ENCODE measurements around the gene HIF1A.
"Not testable (repeated sequence)": the region's sequence is repeated elsewhere in the genome, so short reads cannot be mapped to it uniquely, and the experiment has no call there.

The HIF1A gene

DNA sequence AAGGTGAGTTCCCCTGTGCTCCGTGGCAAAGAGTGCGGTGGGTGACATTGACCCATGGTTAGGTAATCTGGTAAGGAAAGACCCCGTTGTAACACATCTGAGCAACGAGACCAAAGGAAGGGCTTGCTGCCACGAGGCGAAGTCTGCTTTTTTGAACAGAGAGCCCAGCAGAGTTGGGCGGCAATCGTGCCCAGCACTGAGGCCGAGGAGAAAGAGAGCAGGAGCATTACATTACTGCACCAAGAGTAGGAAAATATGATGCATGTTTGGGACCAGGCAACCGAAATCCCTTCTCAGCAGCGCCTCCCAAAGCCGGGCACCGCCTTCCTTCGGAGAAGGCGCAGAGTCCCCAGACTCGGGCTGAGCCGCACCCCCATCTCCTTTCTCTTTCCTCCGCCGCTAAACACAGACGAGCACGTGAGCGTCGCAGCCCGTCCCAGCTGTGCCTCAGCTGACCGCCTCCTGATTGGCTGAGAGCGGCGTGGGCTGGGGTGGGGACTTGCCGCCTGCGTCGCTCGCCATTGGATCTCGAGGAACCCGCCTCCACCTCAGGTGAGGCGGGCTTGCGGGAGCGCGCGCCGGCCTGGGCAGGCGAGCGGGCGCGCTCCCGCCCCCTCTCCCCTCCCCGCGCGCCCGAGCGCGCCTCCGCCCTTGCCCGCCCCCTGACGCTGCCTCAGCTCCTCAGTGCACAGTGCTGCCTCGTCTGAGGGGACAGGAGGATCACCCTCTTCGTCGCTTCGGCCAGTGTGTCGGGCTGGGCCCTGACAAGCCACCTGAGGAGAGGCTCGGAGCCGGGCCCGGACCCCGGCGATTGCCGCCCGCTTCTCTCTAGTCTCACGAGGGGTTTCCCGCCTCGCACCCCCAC lies at the start of gene HIF1A:
Gene HIF1A, plus strand, starts transcription at position 684 of the 865 bp plus-strand sequence. CDS start 292 bp downstream, outside the sequence.
- DNase-seq: peak; percentile 97

DNA sequence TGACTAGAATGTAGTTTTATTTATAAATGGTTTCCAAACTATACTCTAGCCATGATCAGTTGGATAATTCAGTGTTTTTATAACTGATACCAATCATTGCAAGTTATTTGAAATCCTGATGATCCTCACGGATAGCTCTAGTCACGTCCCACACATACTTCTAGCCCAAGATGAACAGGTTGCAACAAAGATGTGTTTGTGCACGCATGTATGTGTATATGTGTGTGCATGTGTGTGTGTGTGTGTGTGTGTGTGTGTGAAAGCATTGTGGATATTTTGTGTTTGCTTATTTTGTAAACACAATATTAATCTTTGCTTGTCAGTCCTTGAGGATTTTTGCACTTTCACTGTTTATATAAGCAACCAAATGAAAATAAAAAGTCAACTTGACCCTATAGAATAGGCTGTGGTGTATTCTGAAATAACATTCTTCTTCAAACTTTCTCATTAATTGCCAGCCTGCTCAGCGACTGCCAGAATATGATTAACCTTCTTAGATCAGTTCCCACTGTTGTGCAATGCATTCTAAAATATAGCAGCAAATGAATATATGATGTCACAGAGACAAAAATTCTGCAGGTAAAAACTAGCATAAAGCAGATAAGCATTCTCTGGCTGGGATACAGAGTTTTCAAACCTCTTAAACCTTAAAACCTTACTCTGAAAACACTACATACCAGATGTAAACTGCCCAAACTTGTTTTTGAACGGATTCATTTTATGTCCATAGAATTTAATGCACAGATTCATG lies 48.8 kb upstream of the HIF1A start:
- no peak for DNase-seq

DNA sequence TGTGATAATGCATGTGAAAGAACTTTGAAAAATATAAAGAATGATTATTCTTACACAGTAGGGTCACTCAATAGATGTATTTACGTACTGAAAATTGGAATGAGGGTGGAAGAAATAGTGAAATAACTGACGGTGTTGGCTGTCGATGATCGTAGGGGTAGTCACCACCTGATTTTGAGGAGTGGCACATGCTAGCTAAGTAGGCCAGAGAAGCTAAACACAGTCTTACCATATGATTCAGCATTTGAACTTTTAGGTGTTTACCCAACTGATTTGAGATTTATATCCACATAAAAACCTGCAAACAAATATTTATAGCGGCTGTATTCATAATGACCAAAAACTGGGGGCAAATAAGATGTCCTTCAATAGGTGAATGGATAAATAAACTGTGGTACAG lies 47.6 kb upstream of the HIF1A start:
- no peak for DNase-seq

DNA sequence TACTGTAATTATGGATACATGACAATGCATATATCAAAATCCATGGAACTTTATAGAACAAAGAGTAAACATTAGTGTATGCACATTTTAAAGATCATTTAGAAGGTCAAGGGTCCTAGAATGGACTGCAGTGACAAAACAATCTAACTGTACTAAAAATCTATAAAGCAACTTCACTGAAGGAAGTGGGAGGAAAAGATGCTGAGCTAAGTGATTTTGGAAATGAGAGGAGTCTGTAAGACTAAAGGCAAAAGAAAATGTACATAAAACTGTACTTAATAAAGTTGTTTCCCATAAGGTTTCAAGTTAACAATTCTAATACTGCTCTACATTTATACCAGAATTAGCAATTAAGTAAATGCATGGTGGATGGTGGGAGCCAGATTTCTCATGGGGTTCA lies 46.9 kb upstream of the HIF1A start:
- no peak for DNase-seq

DNA sequence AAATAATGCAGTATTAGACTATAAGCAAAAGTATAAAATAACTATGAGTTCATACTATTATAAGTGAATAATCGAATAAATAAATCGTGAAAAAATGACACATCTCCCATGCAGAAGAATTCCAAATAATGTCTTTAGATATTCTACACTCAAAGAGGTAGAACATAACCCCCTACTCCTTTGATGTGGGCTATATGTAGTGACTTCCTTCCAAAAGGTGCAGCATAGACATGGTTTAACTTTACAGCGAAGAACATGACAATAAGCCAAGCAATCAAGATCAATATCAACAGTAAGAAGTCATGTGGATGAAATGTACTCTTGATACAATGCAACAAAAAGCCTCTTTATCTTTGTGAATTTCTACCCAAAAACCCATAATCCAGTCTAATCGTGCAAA lies 46.0 kb upstream of the HIF1A start:
- DNase-seq: no peak

DNA sequence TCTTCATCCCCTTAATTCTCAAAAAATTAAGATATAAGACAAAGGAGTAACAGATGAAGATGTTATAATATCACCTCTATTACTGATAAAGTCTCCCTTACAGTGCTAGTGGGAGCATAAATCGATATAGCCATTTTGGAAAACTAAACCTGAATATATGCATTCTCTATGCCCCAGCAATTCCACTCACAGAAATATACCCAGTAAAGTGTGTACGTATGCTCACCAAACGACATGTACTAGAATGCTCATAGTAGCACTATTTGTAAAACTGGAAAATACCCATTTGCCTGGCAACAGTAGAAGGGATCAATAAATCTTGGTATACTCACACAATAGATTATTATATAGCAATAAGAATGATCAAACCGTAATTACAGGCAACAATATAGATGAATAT lies 44.0 kb upstream of the HIF1A start:
- no peak for DNase-seq

DNA sequence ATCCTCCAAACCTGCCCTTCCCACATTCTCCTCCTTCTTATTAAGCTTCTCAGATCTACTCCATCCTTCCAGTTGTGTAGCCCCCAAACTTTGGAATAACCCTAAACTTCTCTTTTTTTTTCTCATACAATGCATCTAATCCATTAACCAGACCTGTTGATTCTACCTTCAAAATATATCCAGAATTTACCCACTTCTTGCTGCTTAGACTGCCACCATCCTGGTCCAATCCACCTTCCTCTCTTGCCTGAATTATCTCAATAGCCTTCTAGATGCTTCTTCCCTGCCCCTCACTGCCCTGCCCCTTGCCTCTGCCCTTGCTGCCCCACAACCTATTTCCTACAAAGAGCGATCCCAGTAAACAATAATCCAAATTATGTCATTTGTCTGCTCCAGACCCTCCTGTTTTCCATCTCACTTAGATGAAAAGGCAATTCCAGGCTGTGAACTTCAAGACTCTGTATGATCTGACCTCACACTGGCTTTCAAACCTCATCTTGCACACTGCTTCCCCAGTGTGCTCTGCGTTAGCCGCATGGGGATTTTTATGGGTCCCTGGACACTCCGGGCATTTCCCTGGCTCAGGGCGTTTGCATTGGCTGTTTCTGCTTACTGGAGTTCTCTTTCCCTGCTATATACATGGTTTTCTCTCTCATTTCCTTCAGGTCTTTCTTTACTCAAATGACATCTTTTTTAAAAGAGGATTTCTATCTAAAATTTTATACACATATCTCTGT lies 42.6 kb upstream of the HIF1A start:
- DNase-seq: no peak

DNA sequence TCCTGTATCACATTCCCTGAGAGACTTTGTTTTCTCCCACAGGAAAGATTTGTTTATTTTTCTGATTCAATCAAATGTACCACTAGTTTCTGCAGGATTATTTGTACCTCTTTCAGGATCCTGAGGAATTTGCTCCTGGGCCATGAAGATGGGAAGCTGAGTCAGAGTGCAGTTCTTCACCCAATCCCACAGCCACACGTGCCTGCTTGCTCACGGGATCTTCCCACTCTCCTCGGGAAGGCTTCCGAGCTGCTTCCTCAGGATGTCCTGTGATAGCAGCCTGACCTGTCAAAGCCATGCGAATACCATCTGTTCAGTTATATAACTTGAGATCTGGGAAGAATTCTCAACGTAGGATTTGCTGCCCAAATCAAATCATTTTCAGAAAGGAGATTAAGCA lies 41.8 kb upstream of the HIF1A start:
- no peak for DNase-seq

DNA sequence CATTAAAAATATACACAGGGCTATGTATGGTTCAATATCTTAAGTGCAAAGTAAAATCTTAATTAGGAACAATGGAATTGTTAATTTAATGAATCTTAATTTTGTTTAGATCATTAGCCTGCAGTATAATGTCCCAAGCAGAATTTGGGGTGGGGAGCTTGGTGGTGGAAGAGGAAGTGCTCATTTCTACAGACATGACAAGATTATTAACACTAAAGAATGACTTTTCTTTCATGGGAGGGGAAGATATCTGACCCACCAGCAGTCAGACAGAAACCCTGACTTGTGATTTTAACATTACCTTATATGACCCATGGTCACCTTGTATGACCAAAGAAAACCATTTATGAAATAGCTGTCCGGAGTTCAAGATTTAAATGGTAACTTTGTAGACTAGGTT lies 41.3 kb upstream of the HIF1A start:
- DNase-seq: no peak

DNA sequence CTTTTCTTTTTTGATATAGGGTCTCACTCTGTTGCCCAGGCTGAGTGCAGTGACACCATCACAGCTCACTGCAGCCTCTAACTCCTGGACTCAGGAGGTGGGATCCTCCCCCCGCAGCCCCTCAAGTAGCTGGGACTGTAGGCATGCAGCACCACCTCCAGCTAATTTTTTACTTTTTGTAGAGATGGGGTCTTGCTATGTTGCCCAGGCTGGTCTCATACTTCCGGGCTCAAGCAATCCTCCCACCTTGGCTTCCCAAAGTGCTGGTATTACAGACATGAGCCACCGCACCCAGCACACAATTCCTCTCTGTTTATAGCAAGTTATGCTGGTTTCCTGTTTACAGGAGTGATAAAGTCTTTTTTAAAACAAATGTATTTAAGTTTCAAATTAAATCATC lies 39.5 kb upstream of the HIF1A start:
- DNase-seq: no peak

DNA sequence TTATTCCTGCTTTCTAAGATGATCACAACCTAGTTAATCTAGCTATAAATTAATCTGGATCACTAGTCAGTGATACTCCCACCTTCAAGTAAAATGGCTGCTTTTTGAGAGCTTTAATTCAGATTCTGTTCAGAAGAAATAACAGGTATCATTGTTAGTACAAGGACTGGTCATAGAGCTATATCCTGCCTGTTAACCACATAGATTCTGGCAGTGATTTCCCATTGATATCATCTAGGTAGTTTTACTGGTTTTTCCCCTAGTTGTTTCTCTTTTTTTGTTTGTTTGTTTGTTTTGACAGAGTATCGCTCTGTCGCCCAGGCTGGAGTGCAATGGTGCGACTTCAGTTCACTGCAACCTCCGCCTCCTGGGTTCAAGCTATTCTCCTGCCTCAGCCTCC lies 39.0 kb upstream of the HIF1A start:
- DNase-seq: no peak

DNA sequence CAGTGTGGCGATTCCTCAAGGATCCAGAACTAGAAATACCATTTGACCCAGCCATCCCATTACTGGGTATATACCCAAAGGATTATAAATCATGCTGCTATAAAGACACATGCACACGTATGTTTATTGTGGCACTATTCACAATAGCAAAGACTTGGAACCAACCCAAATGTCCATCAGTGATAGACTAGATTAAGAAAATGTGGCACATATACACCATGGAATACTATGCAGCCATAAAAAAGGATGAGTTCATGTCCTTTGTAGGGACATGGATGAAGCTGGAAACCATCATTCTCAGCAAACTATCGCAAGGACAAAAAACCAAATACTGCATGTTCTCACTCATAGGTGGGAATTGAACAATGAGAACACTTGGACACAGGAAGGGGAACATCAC lies 37.2 kb upstream of the HIF1A start:
- not testable (repeated sequence) for DNase-seq

DNA sequence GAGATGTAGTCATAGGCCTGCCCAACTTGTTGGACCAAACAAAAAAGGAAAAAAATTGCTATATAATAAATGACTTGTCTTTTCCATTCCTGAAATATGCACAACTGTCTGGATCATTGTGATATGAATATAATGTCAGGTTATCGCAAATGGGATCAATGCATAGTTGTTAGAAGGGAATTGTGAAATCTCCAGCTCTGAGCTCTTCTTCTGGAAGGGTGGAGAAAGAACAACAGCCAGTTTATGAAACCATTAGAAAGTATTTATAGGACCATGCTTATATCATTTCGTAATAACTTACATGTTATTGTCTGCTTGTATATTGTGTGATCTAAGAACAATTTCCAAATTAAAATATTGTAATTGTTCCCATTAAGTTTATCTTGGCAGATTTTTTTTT lies 35.7 kb upstream of the HIF1A start:
- no peak for DNase-seq

DNA sequence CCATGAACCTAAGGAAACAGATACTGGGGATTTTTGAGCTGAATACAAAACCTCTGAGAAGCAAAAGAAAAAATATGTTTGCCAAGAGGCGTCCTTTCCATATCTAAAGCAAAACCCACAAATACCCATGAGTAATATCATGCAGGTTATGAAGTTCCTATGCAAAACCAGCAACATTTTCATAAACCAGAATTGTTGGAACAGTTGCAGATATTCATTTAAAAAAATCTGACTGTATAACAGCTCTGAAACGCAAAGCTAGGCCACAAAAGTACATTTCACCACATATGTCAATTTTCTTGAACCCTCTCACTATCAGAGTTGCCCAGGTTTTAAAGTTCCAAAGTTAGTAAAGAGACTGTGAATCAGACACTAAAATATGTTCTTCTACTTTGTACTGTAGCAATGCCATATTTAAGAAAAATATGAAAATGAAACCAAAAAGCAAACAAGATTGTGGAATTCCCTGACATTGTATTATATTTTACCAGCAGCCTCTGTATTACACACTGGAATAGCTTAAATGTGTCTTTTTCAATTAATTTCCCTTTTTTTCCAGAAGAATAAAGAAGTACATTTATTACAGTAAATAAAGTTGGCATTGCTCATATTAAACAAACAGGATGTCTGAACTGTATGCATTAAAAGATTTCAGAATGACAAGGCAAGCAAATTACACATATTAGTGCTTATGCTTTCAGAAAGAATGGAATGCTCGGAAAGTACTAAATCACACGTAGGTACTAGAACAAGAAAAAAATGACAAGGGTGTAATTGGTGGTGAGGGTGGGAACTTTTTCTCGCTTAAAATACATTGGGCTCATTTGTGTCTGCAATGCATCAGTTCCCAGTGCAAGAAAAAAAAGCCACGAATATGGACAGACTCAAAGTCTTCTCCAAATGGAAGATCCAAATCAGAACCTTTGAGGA lies 33.6 kb upstream of the HIF1A start:
- no peak for DNase-seq

DNA sequence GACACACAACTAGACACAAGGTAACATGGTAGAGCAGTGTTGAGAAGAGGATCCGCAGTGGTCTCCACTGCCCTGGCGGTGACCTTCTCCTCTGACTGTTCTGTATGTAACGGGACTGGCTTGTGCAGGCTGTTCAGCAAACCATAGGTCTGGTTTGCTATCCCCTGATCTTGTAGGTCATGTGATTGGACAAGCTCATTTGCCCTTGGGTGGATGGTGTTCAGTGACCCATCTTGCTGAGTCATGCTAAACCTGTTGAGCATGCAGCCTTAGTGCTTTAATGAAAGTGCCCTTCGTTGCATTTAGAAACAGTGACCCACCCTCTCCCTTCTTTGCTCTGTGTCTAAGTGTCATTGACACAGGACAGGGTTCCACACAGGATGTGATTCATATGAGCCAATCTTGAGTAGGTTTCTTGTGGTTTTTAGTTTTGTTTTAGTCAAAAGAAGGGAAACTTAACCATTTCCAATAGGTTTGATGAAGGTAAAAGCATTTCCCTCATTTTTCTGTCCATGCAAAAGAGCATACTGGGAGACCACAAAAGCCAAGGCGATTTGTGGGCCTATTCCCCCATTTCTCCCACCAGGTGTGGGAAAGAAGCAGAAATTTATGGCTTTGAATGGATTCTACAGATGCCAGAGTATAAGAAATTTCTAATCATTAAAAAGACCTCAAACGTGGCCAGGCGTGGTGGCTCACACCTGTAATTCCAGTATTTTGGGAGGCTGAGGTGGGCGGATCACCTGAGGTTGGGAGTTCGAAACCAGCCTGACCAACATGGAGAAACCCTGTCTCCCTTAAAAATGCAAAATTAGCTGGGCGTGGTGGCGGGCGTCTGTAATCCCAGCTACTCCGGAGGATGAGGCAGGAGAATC lies 32.6 kb upstream of the HIF1A start:
- peak; percentile 43 for DNase-seq

DNA sequence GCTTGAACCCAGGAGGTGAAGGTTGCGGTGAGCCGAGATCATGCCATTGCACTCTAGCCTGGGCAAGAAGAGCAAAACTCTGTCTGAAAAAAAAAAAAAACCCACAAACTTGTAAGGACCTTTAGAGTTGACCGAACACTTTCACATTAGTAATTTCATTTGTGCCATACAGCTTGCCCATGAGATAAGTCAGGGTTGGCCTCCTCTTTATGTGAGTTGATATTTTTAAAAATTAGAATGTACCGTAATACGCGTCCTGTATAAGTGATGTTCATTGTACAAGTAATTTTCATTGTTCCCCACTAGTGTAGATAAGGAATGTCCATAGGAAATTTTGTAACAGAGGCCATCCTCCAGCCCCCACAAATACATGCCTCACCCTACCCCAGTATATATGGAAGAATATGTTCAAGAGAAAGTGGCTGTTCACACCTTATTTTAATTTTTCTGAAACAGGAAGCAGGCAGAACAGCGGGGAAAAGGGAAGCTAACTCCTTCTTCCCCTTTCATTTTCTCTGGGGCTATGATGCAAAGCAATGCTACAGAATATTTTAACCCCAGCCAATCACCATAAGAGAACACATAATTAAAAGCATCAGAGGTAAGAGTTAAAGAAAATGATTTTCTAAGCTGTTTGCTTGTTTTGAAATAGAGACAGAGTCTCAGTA lies 31.9 kb upstream of the HIF1A start:
- DNase-seq: no peak

DNA sequence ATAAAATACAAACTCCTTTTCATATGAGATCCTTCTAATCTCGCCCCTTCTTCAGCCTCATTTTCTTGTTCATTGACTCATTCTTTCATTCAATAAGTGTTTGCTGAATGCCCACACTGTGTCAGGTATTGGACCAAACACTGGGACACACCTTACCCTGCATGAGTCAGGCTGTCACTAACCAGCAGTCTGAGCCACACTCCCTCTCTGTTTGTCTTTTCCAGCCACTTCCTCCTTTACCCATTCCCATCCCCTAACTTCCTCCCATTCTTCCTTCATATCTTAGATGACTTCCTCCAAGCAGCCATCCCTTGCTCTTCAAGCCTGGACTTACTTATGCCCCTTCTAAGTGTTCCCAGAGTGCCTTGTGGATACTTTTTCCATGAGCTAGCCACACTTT lies 27.0 kb upstream of the HIF1A start:
- DNase-seq: no peak

DNA sequence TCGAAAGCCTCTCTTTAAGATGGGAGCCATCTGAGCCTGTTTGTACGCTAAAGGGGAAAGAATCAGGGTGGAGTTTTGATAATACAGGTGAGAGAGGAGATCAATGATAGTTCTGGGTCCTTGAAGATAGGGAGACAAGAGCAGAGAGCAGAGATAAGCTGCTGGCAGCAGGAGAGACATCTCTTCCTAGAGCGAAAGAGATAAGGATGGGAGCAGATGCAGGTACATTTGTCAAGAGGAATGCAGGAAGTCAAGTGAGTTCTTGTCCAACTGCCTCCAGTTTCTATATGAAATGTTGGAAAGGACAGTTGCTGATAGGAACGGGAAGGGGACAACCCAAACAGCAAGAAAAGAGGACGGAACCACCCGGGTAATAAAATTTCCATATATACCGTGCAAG lies 24.7 kb upstream of the HIF1A start:
- no peak for DNase-seq

DNA sequence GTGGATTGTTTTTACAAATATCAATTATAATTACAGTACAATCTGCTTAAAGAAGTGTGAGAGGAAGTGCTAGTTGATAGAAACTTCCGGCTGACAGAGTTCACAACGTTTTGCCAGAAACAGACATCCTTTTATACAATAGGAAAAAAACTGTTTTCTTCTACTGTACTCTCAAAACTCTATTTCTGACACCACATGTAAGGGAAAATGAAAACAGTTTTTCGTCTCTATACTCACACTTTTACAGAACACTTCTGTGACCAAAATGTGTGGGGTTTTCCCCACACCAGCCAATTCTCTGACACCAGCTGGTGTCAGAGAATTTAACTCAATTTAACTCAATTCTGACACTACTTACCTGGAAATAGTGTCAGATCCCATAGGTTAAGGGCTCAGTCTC lies 24.2 kb upstream of the HIF1A start:
- no peak for DNase-seq

DNA sequence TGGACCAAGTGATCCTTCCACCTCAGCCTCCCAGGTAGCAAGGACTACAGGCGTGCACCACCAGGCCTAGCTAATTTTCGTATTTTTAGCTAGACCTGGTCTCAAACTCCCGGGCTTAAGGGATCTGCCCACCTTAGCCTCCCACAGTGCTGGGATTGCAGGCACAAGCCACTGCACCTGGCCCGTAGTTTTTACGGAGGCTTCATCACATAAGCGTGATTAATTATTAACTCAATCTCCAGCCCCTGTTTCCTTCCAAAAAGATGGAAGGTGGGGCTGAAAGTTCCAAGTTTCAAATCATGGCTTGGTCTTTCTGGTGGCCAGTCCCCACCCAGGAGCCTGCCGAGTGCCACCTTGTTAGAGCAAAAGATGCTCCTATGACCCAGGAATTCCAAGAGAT lies 22.5 kb upstream of the HIF1A start:
- DNase-seq: no peak

DNA sequence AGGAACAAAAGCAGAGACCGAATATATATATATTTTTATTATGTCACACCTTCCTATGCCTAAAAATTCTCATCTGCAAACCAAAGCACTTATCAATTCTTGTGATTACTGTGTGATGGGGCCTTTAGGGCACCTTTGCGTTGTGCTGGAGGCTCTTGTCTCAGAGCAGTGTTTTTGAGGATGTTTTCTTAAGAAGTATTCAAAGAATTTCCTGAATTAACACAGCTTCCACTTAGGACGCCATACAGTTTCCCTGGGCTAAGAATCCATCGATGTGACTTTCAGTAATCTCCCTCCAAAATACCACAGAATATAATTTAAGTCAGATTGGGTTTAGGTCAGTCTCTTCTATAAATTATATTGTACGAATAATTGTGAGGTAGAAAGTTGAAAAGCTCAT lies 22.0 kb upstream of the HIF1A start:
- no peak for DNase-seq

Measured in stimulated activated naive CD4-positive, alpha-beta T cell treated with Interleukin-2 at 50 U/mL for 16 hours (primary cell).